ENCODE measurements around the gene C16orf96.

GRCh38 chr16:4599545-4599944, 43.4 kb downstream of the C16orf96 start:
- TF ChIP-seq POLR2A (IDR thresholded peaks at IDR 0.05; ENCODE audit: low read depth, low read length): no peak
- no peak for TF ChIP-seq POLR2AphosphoS5 (IDR thresholded peaks at IDR 0.05; ENCODE audit: low read depth, low read length)
- TF ChIP-seq TAF1 (IDR thresholded peaks at IDR 0.05; ENCODE audit: borderline replicate concordance, low read depth, low read length): no peak

Measured in GM12892 (cell line).